DOHH2 (cell line): ENCODE results near the gene KCNJ15.

Experiments
- H3F3A ChIP-seq: fragments of 200-600 bp; sonication (generic), shearing (Covaris generic); 2 replicates; pipeline ENCODE4 v1.6.0; 2016; ENCODE audit warnings: antibody characterized with exemption, mild to moderate bottlenecking; ENCODE audit not compliant: control insufficient read depth, insufficient read depth
- H3K27ac ChIP-seq: fragments of 200-600 bp; sonication (generic); 2 replicates; pipeline ENCODE4 v1.5.1; 2014; ENCODE audit warnings: low read depth, mild to moderate bottlenecking, low read length, moderate library complexity
- H3K27me3 ChIP-seq: fragments of 200-600 bp; sonication (generic); 2 replicates; pipeline ENCODE4 v1.6.1; 2014; ENCODE audit warnings: mild to moderate bottlenecking, low read length, mixed read lengths; ENCODE audit not compliant: control insufficient read depth
- H3K36me3 ChIP-seq: fragments of 200-600 bp; sonication (generic); 2 replicates; pipeline ENCODE4 v1.6.1; 2014; ENCODE audit warnings: mild to moderate bottlenecking, low read length, moderate library complexity, mixed read lengths; ENCODE audit not compliant: control insufficient read depth
- H3K4me1 ChIP-seq: fragments of 200-600 bp; sonication (generic); 2 replicates; pipeline ENCODE4 v1.6.1; 2014; ENCODE audit warnings: mild to moderate bottlenecking, low read length, mixed read lengths; ENCODE audit not compliant: control insufficient read depth
- H3K4me2 ChIP-seq: fragments of 200-600 bp; sonication (generic); 2 replicates; pipeline ENCODE4 v1.6.0; 2014; ENCODE audit warnings: mild to moderate bottlenecking, low read length, moderate library complexity
- H3K4me3 ChIP-seq: fragments of 200-600 bp; sonication (generic); 2 replicates; pipeline ENCODE4 v1.5.1; 2014; ENCODE audit warnings: mild to moderate bottlenecking, low read length, mixed read lengths
- H3K79me2 ChIP-seq: fragments of 200-600 bp; sonication (generic); 2 replicates; pipeline ENCODE4 v1.6.1; 2014; ENCODE audit warnings: mild to moderate bottlenecking, low read length, mixed read lengths; ENCODE audit not compliant: control insufficient read depth
- H3K9me2 ChIP-seq: fragments of 200-600 bp; sonication (generic); replicated peaks from 2 replicates; pipeline ENCODE4 v1.6.1; 2014; ENCODE audit warnings: mild to moderate bottlenecking, low read length, mixed read lengths; ENCODE audit not compliant: control insufficient read depth
- H3K9me3 ChIP-seq: fragments of 200-600 bp; sonication (generic); 2 replicates; pipeline ENCODE4 v1.6.1; 2014; ENCODE audit warnings: antibody characterized with exemption, low read length, mixed read lengths; ENCODE audit not compliant: control insufficient read depth, insufficient read depth
- H4K20me1 ChIP-seq: fragments of 200-600 bp; sonication (generic); 2 replicates; pipeline ENCODE4 v1.6.0; 2014; ENCODE audit warnings: low read depth, mild to moderate bottlenecking, antibody characterized with exemption, low read length, moderate library complexity; ENCODE audit not compliant: control insufficient read depth, insufficient read depth
- EZH2phosphoT487 ChIP-seq: fragments of 200-600 bp; sonication (generic); IDR thresholded peaks from 2 replicates; pipeline ENCODE4 v1.6.1; 2017; ENCODE audit warnings: borderline replicate concordance, mild to moderate bottlenecking, antibody characterized with exemption, low read length, moderate library complexity, mixed read lengths
- TF ChIP-seq, protein P1 (sequence below): fragments of 200-600 bp; sonication (generic); IDR thresholded peaks from one replicate; pipeline ENCODE4 v1.5.1; 2014; ENCODE audit warnings: antibody characterized with exemption, mild to moderate bottlenecking, low read depth, low read length; ENCODE audit not compliant: poor library complexity, severe bottlenecking

KCNJ15 gene

GRCh38 chr21:38333301-38334272 is 76.8 kb downstream of the KCNJ15 start:
- Histone ChIP-seq H3K27ac (no peak overlapping the region), H3K79me2 (no peaks in the 10 kb centered on the region), H4K20me1 (no peaks in the 10 kb centered on the region), H3K9me2 (no peaks in the 10 kb centered on the region), H3F3A (no peaks in the 10 kb centered on the region), H3K9me3 (no peaks in the 10 kb centered on the region), H3K36me3 (no peaks in the 10 kb centered on the region), H3K4me3 (no peak overlapping the region), H3K4me2 (no peak overlapping the region), H3K27me3 (no peaks in the 10 kb centered on the region), H3K4me1 (no peaks in the 10 kb centered on the region)
- no peak for TF ChIP-seq EZH2phosphoT487
- TF ChIP-seq, protein P1, sequence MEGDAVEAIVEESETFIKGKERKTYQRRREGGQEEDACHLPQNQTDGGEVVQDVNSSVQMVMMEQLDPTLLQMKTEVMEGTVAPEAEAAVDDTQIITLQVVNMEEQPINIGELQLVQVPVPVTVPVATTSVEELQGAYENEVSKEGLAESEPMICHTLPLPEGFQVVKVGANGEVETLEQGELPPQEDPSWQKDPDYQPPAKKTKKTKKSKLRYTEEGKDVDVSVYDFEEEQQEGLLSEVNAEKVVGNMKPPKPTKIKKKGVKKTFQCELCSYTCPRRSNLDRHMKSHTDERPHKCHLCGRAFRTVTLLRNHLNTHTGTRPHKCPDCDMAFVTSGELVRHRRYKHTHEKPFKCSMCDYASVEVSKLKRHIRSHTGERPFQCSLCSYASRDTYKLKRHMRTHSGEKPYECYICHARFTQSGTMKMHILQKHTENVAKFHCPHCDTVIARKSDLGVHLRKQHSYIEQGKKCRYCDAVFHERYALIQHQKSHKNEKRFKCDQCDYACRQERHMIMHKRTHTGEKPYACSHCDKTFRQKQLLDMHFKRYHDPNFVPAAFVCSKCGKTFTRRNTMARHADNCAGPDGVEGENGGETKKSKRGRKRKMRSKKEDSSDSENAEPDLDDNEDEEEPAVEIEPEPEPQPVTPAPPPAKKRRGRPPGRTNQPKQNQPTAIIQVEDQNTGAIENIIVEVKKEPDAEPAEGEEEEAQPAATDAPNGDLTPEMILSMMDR, result no peak

DNA sequence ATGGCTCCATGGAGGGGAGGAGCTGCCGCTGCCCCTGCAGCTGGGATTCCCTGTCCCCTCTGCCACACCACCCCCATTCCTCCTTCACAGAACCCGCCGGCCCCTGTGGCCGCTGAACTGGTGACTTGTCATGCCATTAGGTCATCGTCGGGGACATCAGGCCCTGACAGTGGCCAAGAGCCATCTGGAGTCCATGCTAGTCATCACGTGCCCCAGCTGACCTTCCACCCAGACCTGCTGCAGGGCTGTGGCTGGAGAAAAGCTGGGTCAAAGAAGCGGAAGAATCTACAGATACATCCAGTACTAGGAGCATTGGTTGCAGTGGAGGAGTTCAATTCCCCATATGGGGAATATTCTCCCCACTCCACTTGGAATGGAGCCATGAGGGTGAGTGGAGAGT is 78.1 kb downstream of the KCNJ15 start:
- Histone ChIP-seq H3K4me1 (no peaks in the 10 kb centered on the region), H3K79me2 (no peaks in the 10 kb centered on the region), H3K27me3 (no peaks in the 10 kb centered on the region), H4K20me1 (no peaks in the 10 kb centered on the region), H3K27ac (no peak overlapping the region), H3K36me3 (no peaks in the 10 kb centered on the region), H3K9me3 (no peaks in the 10 kb centered on the region), H3K4me3 (no peak overlapping the region), H3K9me2 (no peaks in the 10 kb centered on the region), H3F3A (no peaks in the 10 kb centered on the region), H3K4me2 (no peak overlapping the region)
- TF ChIP-seq EZH2phosphoT487, result no peak
- TF ChIP-seq, protein P1, result no peak

DNA sequence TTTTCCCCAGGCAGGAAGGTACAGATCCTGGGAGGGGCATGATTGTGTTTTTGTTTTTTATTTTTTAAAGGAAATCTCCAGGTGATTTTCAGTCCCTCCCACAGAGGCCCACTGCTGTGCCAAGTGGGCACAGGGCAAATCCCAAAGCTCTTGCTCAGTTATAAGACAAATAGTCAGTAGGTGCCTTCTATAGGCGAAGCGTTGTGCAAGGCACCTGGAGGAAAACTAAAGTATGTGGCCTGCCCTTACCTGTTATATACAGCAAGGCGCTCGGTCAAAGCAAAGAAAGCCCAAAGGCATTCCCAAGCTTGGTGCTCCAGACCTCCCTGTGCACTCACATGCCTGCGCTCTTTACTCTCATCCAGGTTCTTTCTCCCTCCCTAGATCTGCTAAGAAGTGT is 81.0 kb downstream of the KCNJ15 start:
- H3K4me2 ChIP-seq, result no peak overlapping the region
- H3K27ac ChIP-seq, result no peak overlapping the region
- H3K4me3 ChIP-seq, result no peak overlapping the region
- no peaks in the 10 kb centered on the region for H4K20me1 ChIP-seq
- H3F3A ChIP-seq, result no peaks in the 10 kb centered on the region
- H3K27me3 ChIP-seq, result no peaks in the 10 kb centered on the region
- no peaks in the 10 kb centered on the region for H3K4me1 ChIP-seq
- no peaks in the 10 kb centered on the region for H3K79me2 ChIP-seq
- TF ChIP-seq, protein P1, result no peak
- no peak for TF ChIP-seq EZH2phosphoT487
- H3K9me3 ChIP-seq, result no peaks in the 10 kb centered on the region
- H3K36me3 ChIP-seq, result no peaks in the 10 kb centered on the region
- H3K9me2 ChIP-seq, result no peaks in the 10 kb centered on the region
